B cell (primary cell): ENCODE data around the gene LRRIQ3. TPM values are rescaled to one million over a fixed set of nuclear protein-coding genes. Genes with fewer than 3 reads are reported as not detected.

Source experiments
- ATAC-seq: fragments of 200-7000 bp; cut with Tn5 transposase; one replicate; pipeline ENCODE4 v1.10.0; 2021; ENCODE audit warnings: low read depth, mild to moderate bottlenecking, moderate number of reproducible peaks, moderate library complexity
- CTCF ChIA-PET: fragments of 350-600 bp; sonication (Branson Sonifier 250); formaldehyde crosslinking; loops from one replicate; lab custom pipeline; 2021; ENCODE audit warnings: antibody characterized with exemption, inconsistent platforms; lab: Charles Lee
- POLR2A ChIA-PET: fragments of 350-600 bp; sonication (Branson Sonifier 250); formaldehyde crosslinking; loops from one replicate; lab custom pipeline; 2021; ENCODE audit warnings: antibody characterized with exemption; lab: Charles Lee
- DNase-seq: peaks from one replicate; pipeline ENCODE4 v3.0.0; 2013
- H2AFZ ChIP-seq: 2 replicates; pipeline ENCODE4 v1.6.1; 2012; ENCODE audit warnings: mild to moderate bottlenecking, low read depth, low read length; ENCODE audit not compliant: insufficient read depth, poor library complexity, severe bottlenecking
- H3K27ac ChIP-seq, 2 donors: 1 replicate in 1 of 2; 2 replicates in 1 of 2; pipeline ENCODE4 v1.5.1; 2012 to 2013; ENCODE audit warnings: low read length in 2 of 2, mild to moderate bottlenecking in 2 of 2, moderate library complexity in 1 of 2
- H3K27me3 ChIP-seq, 4 experiments: fragments of 200-600 bp in 1 of 4; sonication (generic) in 1 of 4; replicated peaks in 1 of 4; 1 replicate in 2 of 4; 2 replicates in 2 of 4; pipeline versions ENCODE4 v1.6.1 to v1.7.0; 2013 to 2016; ENCODE audit warnings: low read length in 3 of 4, mild to moderate bottlenecking in 2 of 4, mixed read lengths in 1 of 4, moderate library complexity in 1 of 4; ENCODE audit not compliant: insufficient read depth in 4 of 4, control insufficient read depth in 3 of 4; ENCODE audit errors: control extremely low read depth in 1 of 4
- H3K36me3 ChIP-seq, 2 experiments: replicated peaks in 1 of 2; 1 replicate in 1 of 2; 2 replicates in 1 of 2; pipeline versions ENCODE4 v1.6.1 to v1.7.1; 2013; ENCODE audit warnings: low read length in 1 of 2; ENCODE audit not compliant: insufficient read depth in 2 of 2, control insufficient read depth in 1 of 2; ENCODE audit errors: control extremely low read depth in 1 of 2, extremely low read depth in 1 of 2
- H3K4me1 ChIP-seq, 2 donors: fragments of 200-600 bp in 1 of 2; sonication (generic) in 1 of 2; 1 replicate in 1 of 2; 2 replicates in 1 of 2; pipeline versions ENCODE4 v1.5.1 to v1.6.1; 2013 to 2017; ENCODE audit warnings: low read length in 2 of 2; ENCODE audit not compliant: control insufficient read depth in 2 of 2, insufficient read depth in 2 of 2
- H3K4me2 ChIP-seq: replicated peaks from 2 replicates; pipeline ENCODE3; 2012; ENCODE audit warnings: mild to moderate bottlenecking, low read depth, low read length; ENCODE audit not compliant: poor library complexity, severe bottlenecking
- H3K4me3 ChIP-seq, 5 experiments: fragments of 200-600 bp in 1 of 5; sonication (generic) in 1 of 5; 1 replicate in 3 of 5; 2 replicates in 2 of 5; pipeline versions ENCODE4 v1.5.1 to v1.7.0; 2011 to 2016; ENCODE audit warnings: low read length in 4 of 5, mild to moderate bottlenecking in 4 of 5, low read depth in 2 of 5, control low read depth in 1 of 5, moderate library complexity in 1 of 5; ENCODE audit not compliant: insufficient read depth in 1 of 5; ENCODE audit errors: control extremely low read depth in 1 of 5, extremely low read depth in 1 of 5
- H3K79me2 ChIP-seq: fragments of 200-600 bp; sonication (generic); one replicate; pipeline ENCODE4 v1.6.0; 2016; ENCODE audit warnings: low read length; ENCODE audit not compliant: control insufficient read depth, insufficient read depth
- H3K9ac ChIP-seq: fragments of 200-600 bp; sonication (generic); 2 replicates; pipeline ENCODE4 v1.6.1; 2017; ENCODE audit warnings: mild to moderate bottlenecking, low read length, moderate library complexity
- H3K9me3 ChIP-seq, 3 donors: one replicate each; pipeline versions ENCODE4 v1.6.1 to v1.7.1; 2013; ENCODE audit warnings: low read length in 2 of 3; ENCODE audit not compliant: control insufficient read depth in 2 of 3, insufficient read depth in 1 of 3; ENCODE audit errors: control extremely low read depth in 1 of 3
- H4K20me1 ChIP-seq: 2 replicates; pipeline ENCODE4 v1.6.0; 2012; ENCODE audit warnings: mild to moderate bottlenecking, low read length; ENCODE audit not compliant: insufficient read depth, control insufficient read depth, poor library complexity, severe bottlenecking
- H3K27ac Mint-ChIP-seq: one replicate; pipeline ENCODE4 v1.8.0; 2021; ENCODE audit warnings: mixed read lengths
- H3K27me3 Mint-ChIP-seq: one replicate; pipeline ENCODE4 v1.8.0; 2021; ENCODE audit warnings: mixed read lengths
- H3K4me1 Mint-ChIP-seq: one replicate; pipeline ENCODE4 v1.8.0; 2021; ENCODE audit warnings: mixed read lengths
- H3K4me3 Mint-ChIP-seq: one replicate; pipeline ENCODE4 v1.8.0; 2021; ENCODE audit warnings: mixed read lengths
- H3K9me3 Mint-ChIP-seq: one replicate; pipeline ENCODE4 v1.8.0; 2022; ENCODE audit warnings: mixed read lengths; ENCODE audit not compliant: insufficient read depth
- EZH2 ChIP-seq: IDR thresholded peaks from 2 replicates; pipeline ENCODE4 v1.6.1; 2012; ENCODE audit warnings: borderline replicate concordance, low read depth, mild to moderate bottlenecking, moderate library complexity, low read length; ENCODE audit not compliant: insufficient read depth, poor library complexity, severe bottlenecking
- WGBS: methylation state at CpG from one replicate; pipeline ENCODE4 v1.1.5; 2013; ENCODE audit warnings: missing lambda C conversion rate; ENCODE audit not compliant: insufficient coverage; 5-methylcytosine and 5-hydroxymethylcytosine counted together
- intact Hi-C: fragments of 100-400 bp; cut with micrococcal nuclease; formaldehyde crosslinking; loops from one replicate; pipeline ENCODE4 v1.10.0; 2022
- polyA plus RNA-seq: library from polyadenylated mRNA; depleted of rRNA; stranded (reverse); fragments of >200 nt; gene quantifications from 2 replicates; pipeline ENCODE4 v1.2.3, GENCODE V29; 2012
- total RNA-seq, 2 donors: library from RNA; stranded (reverse); fragments of 120-200 nt in 1 of 2; gene quantifications; 1 replicate in 1 of 2; 2 replicates in 1 of 2; pipeline versions ENCODE4 v1.2.3 to v1.2.4, GENCODE V29; 2013 to 2022
- TF ChIP-seq, protein P1 (sequence below): fragments of 200-600 bp; IDR thresholded peaks from one replicate; pipeline ENCODE4 v1.8.0; 2022; ENCODE audit warnings: antibody characterized with exemption, mild to moderate bottlenecking

The LRRIQ3 gene
- total and polyA plus RNA-seq, 2 donors (not counting 1 experiment from before 2014, with no cell fraction given) = 1.1 to 2.2 TPM

DNA sequence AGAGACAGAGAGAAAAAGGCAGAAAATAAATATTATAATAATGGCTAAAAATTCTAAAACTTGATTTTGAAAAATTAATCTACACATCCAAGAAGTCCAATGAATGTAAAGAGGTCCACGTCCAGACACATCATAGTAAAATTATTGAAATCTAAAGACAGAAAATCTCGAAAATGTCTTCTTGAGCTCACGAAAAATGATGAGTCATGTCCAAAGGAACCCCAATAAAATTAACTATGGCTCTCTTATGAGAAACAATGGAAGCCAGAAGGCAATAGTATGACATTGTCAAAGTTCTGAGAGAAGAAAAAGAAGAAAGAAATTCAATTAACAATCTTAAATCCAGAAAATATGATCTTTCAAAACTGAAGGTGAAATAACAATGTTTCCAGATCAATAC lies 84.6 kb downstream of the LRRIQ3 start:
- intact Hi-C loops = no loop called here
- no peak for DNase-seq
- Histone ChIP-seq H3K9me3 (no peaks in the 10 kb centered on the region), H3K27me3 (no peaks in the 10 kb centered on the region), H3K9ac (no peak overlapping the region), H4K20me1 (no peaks in the 10 kb centered on the region), H3K79me2 (no peaks in the 10 kb centered on the region), H3K36me3 (no peaks in the 10 kb centered on the region), H3K4me1 (no peaks in the 10 kb centered on the region), H3K4me3 (no peak overlapping the region), H2AFZ (no peak overlapping the region), H3K4me2 (no peak overlapping the region), H3K27ac (no peak overlapping the region)
- Mint-ChIP-seq H3K27me3 (no peaks in the 10 kb centered on the region), H3K4me3 (no peak overlapping the region), H3K27ac (no peak overlapping the region), H3K9me3 (no peaks in the 10 kb centered on the region), H3K4me1 (no peaks in the 10 kb centered on the region)
- POLR2A ChIA-PET = no interaction called here
- CTCF ChIA-PET = no interaction called here
- no peak for TF ChIP-seq EZH2
- TF ChIP-seq, protein P1, sequence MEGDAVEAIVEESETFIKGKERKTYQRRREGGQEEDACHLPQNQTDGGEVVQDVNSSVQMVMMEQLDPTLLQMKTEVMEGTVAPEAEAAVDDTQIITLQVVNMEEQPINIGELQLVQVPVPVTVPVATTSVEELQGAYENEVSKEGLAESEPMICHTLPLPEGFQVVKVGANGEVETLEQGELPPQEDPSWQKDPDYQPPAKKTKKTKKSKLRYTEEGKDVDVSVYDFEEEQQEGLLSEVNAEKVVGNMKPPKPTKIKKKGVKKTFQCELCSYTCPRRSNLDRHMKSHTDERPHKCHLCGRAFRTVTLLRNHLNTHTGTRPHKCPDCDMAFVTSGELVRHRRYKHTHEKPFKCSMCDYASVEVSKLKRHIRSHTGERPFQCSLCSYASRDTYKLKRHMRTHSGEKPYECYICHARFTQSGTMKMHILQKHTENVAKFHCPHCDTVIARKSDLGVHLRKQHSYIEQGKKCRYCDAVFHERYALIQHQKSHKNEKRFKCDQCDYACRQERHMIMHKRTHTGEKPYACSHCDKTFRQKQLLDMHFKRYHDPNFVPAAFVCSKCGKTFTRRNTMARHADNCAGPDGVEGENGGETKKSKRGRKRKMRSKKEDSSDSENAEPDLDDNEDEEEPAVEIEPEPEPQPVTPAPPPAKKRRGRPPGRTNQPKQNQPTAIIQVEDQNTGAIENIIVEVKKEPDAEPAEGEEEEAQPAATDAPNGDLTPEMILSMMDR = no peak
- no peak for ATAC-seq
- no CpG with 5 or more reads among the region's 3 CpGs for WGBS

DNA sequence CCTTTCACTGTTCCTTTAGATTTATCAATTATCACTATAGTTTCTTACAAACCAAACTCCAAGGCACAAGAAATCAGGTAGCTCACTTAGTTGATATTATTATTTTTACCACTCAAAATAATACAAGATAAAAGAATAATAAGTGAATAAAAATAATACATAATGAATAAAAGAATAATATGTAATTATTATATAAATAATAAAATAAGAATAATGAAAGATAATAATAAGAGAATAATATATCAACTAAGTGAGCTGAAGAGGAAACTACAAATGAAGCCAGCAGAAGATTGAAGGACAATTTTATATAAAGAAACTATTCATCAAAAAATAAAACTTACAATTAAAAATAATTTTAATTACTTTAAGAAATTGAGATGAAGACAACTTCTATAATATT lies 90.6 kb downstream of the LRRIQ3 start:
- H3K27ac ChIP-seq = no peak overlapping the region
- H3K4me3 Mint-ChIP-seq = no peak overlapping the region
- no peaks in the 10 kb centered on the region for H3K9me3 Mint-ChIP-seq
- DNase-seq (no peak), ATAC-seq (no peak)
- no peaks in the 10 kb centered on the region for H4K20me1 ChIP-seq
- H3K27me3 Mint-ChIP-seq = no peaks in the 10 kb centered on the region
- no peak overlapping the region for H3K9ac ChIP-seq
- no peaks in the 10 kb centered on the region for H3K36me3 ChIP-seq
- H3K4me1 ChIP-seq = no peaks in the 10 kb centered on the region
- no peak overlapping the region for H3K4me3 ChIP-seq
- H3K79me2 ChIP-seq = no peaks in the 10 kb centered on the region
- ChIA-PET CTCF (no interaction called here), POLR2A (no interaction called here)
- H3K4me1 Mint-ChIP-seq = no peaks in the 10 kb centered on the region
- H2AFZ ChIP-seq = no peak overlapping the region
- H3K4me2 ChIP-seq = no peak overlapping the region
- H3K27ac Mint-ChIP-seq = no peak overlapping the region
- no peaks in the 10 kb centered on the region for H3K27me3 ChIP-seq
- TF ChIP-seq EZH2 = no peak
- TF ChIP-seq, protein P1 = no peak
- intact Hi-C loops = no loop called here
- peaks cover 0 to under 1% (median 0%) of the 10 kb centered on the region in 3 donors for H3K9me3 ChIP-seq
